HG03442 (cell line): ENCODE data around the gene HAGHL.
"Not testable (repeated sequence)": the region's sequence is repeated elsewhere in the genome, so short reads cannot be mapped to it uniquely, and the experiment has no call there.

Experiments used
- ATAC-seq: cut with Tn5 transposase; IDR thresholded peaks from one replicate; pipeline ENCODE4 v1.9.1; 2021; ENCODE audit warnings: mild to moderate bottlenecking, moderate library complexity; ENCODE audit not compliant: unreplicated experiment

The HAGHL gene

GRCh38 chr16:706189-707061 is 20.5 kb upstream of the HAGHL start:
- no peak for ATAC-seq

GRCh38 chr16:707062-707538 is 19.8 kb upstream of the HAGHL start:
- no peak for ATAC-seq

- ATAC-seq: no peak
Observed at GRCh38 chr16:708019-708418, 18.9 kb upstream of the HAGHL start.

GRCh38 chr16:708959-709358 is 17.9 kb upstream of the HAGHL start:
- ATAC-seq: no peak

GRCh38 chr16:709566-710499 is 17.1 kb upstream of the HAGHL start:
- no peak for ATAC-seq

- ATAC-seq: no peak
Observed at GRCh38 chr16:710500-711075, 16.3 kb upstream of the HAGHL start.

- no peak for ATAC-seq
Observed at GRCh38 chr16:711084-711483, 15.8 kb upstream of the HAGHL start.

- ATAC-seq: no peak
Observed at GRCh38 chr16:711548-712320, 15.2 kb upstream of the HAGHL start.

GRCh38 chr16:712740-713250 is 14.1 kb upstream of the HAGHL start:
- ATAC-seq: not testable (repeated sequence)

GRCh38 chr16:714079-714478 is 12.8 kb upstream of the HAGHL start:
- no peak for ATAC-seq

- peak; percentile 61 for ATAC-seq
Observed at GRCh38 chr16:714558-715476, 12.1 kb upstream of the HAGHL start, which contains the start of gene METRN. Gene METRN (plus strand): TSS chr16:715118. CDS start chr16:715290, 172 bp downstream.

- ATAC-seq: peak; percentile 23
Observed at GRCh38 chr16:715477-716199, 11.3 kb upstream of the HAGHL start.

GRCh38 chr16:716200-716568 is 10.7 kb upstream of the HAGHL start:
- ATAC-seq: no peak

- no peak for ATAC-seq
Observed at GRCh38 chr16:716768-717325, 10.1 kb upstream of the HAGHL start.

GRCh38 chr16:717450-718245 is 9.3 kb upstream of the HAGHL start:
- no peak for ATAC-seq

GRCh38 chr16:718389-718788 is 8.5 kb upstream of the HAGHL start:
- ATAC-seq: no peak

- ATAC-seq: no peak
Observed at GRCh38 chr16:718922-719321, 8.0 kb upstream of the HAGHL start.
